GM12878 (cell line): Measurements from ENCODE around the gene UVRAG. TPM values are rescaled to one million over a fixed set of nuclear protein-coding genes. Genes with fewer than 3 reads are reported as not detected.

Experiments
- ATAC-seq: fragments of 200-7000 bp; cut with Tn5 transposase; 3 replicates; pipeline ENCODE4 v1.9.1; 2020; ENCODE audit warnings: mild to moderate bottlenecking, moderate library complexity
- BruUV-seq: library from RNA; stranded (reverse); fragments of 400-500 nt; replicated peaks from 2 replicates; lab custom pipeline; 2021; lab: Mats Ljungman, UMichigan
- CTCF ChIA-PET: fragments of 300-600 bp; sonication (Branson Sonifier 250); formaldehyde crosslinking; extraction: SDS; loops from one replicate; lab custom pipeline; 2021; ENCODE audit warnings: inconsistent platforms; lab: Yijun Ruan, JAX
- POLR2A ChIA-PET: fragments of 350-600 bp; formaldehyde crosslinking; extraction: SDS; loops from one replicate; lab custom pipeline; 2021; ENCODE audit warnings: inconsistent platforms; lab: Charles Lee
- RAD21 ChIA-PET: fragments of 300-600 bp; sonication (Branson Sonifier 250); formaldehyde crosslinking; loops from one replicate; lab custom pipeline; 2023; ENCODE audit warnings: antibody characterized with exemption; ENCODE audit not compliant: unreplicated experiment; lab: Charles Lee
- SMC1A ChIA-PET: fragments of 300-600 bp; sonication (Branson Sonifier 250); formaldehyde crosslinking; loops from one replicate; lab custom pipeline; 2023; ENCODE audit not compliant: unreplicated experiment, uncharacterized antibody; lab: Charles Lee
- DNase-seq: peaks from one replicate; pipeline ENCODE4 v3.0.0-alpha.2; 2011; ENCODE audit warnings: low read depth, low spot score
- FAIRE-seq: peaks from 3 replicates; lab custom pipeline; 2011; peaks lifted over from hg19 to GRCh38; lab: Jason Lieb, UNC
- H2AFZ ChIP-seq: 2 replicates; pipeline ENCODE4 v1.6.0; 2011; ENCODE audit warnings: low read depth, low read length, control low read depth; ENCODE audit not compliant: control insufficient read depth
- H3K27ac ChIP-seq: 2 replicates; pipeline ENCODE4 v1.5.1; 2011; ENCODE audit warnings: control low read depth; ENCODE audit not compliant: control insufficient read depth, insufficient read depth
- H3K27me3 ChIP-seq, 2 experiments: replicated peaks in 1 of 2; 2 replicates each; pipeline versions ENCODE4 v1.6.0 to v1.6.1; 2011; ENCODE audit warnings: low read length in 1 of 2; ENCODE audit not compliant: control insufficient read depth in 2 of 2, insufficient read depth in 2 of 2
- H3K36me3 ChIP-seq, 2 experiments: 2 replicates each; pipeline ENCODE4 v1.5.1; 2011; ENCODE audit warnings: low read length in 1 of 2; ENCODE audit not compliant: control insufficient read depth in 2 of 2, insufficient read depth in 2 of 2
- H3K4me1 ChIP-seq: 2 replicates; pipeline ENCODE4 v1.6.1; 2011; ENCODE audit warnings: mild to moderate bottlenecking, low read length, moderate library complexity, mixed read lengths; ENCODE audit not compliant: control insufficient read depth, insufficient read depth
- H3K4me2 ChIP-seq: 2 replicates; pipeline ENCODE4 v1.6.0; 2011; ENCODE audit warnings: control low read depth; ENCODE audit not compliant: control insufficient read depth, insufficient read depth
- H3K4me3 ChIP-seq: fragments of 200-600 bp; sonication (generic); 2 replicates; pipeline ENCODE4 v1.5.1; 2016
- H3K79me2 ChIP-seq: 2 replicates; pipeline ENCODE4 v1.6.0; 2011; ENCODE audit warnings: low read length; ENCODE audit not compliant: control insufficient read depth, insufficient read depth
- H3K9ac ChIP-seq: 2 replicates; pipeline ENCODE4 v1.8.0; 2011; ENCODE audit warnings: low read length, control low read depth, mixed read lengths; ENCODE audit not compliant: control insufficient read depth, insufficient read depth
- H3K9me3 ChIP-seq: replicated peaks from 3 replicates; pipeline ENCODE4 v1.5.1; 2011; ENCODE audit warnings: mild to moderate bottlenecking, low read length; ENCODE audit not compliant: control insufficient read depth, insufficient read depth
- H4K20me1 ChIP-seq: 2 replicates; pipeline ENCODE4 v1.6.0; 2011; ENCODE audit not compliant: control insufficient read depth, insufficient read depth
- BACH1 ChIP-seq: fragments of 450-650 bp; IDR thresholded peaks from 2 replicates; pipeline ENCODE4 v1.6.1; 2017; ENCODE audit warnings: mild to moderate bottlenecking, borderline replicate concordance
- BCL11A ChIP-seq: IDR thresholded peaks from 2 replicates; pipeline ENCODE4 v1.6.1; 2011; ENCODE audit warnings: low read depth, low read length
- EED ChIP-seq: sonication (generic); IDR thresholded peaks from 2 replicates; pipeline ENCODE4 v1.6.1; 2016; ENCODE audit warnings: antibody characterized with exemption, low read depth
- ELK1 ChIP-seq: IDR thresholded peaks from 2 replicates; pipeline ENCODE4 v1.6.1; 2012; ENCODE audit warnings: low read depth, low read length, improper control_type of control experiment
- ESRRA ChIP-seq: IDR thresholded peaks from 2 replicates; pipeline ENCODE4 v1.6.1; 2012; ENCODE audit warnings: mild to moderate bottlenecking, low read length, improper control_type of control experiment
- ETV6 ChIP-seq, 2 experiments: fragments of 450-650 bp in 1 of 2; IDR thresholded peaks in 1 of 2; conservative IDR thresholded peaks in 1 of 2; 2 replicates each; pipeline ENCODE4 v1.6.1; 2014; ENCODE audit warnings: antibody characterized with exemption in 1 of 2, borderline replicate concordance in 1 of 2, low read depth in 1 of 2, mild to moderate bottlenecking in 1 of 2, moderate library complexity in 1 of 2
- FOS ChIP-seq: IDR thresholded peaks from 3 replicates; pipeline ENCODE4 v1.6.1; 2011; ENCODE audit warnings: borderline replicate concordance; ENCODE audit not compliant: insufficient read length; ENCODE audit errors: extremely low read depth
- GATAD2B ChIP-seq: fragments of 450-650 bp; conservative IDR thresholded peaks from 2 replicates; pipeline ENCODE4 v1.6.1; 2017; ENCODE audit warnings: low read depth, mild to moderate bottlenecking, moderate library complexity
- HDAC6 ChIP-seq: fragments of 200-600 bp; sonication (generic); IDR thresholded peaks from one replicate; pipeline ENCODE4 v1.8.0; 2017; ENCODE audit warnings: antibody characterized with exemption; ENCODE audit not compliant: unreplicated experiment
- JUND ChIP-seq: IDR thresholded peaks from 2 replicates; pipeline ENCODE4 v1.6.1; 2012; ENCODE audit warnings: low read depth, mild to moderate bottlenecking, low read length, improper control_type of control experiment, moderate library complexity
- RAD21 ChIP-seq: IDR thresholded peaks from 2 replicates; pipeline ENCODE4 v1.6.1; 2011; ENCODE audit warnings: mild to moderate bottlenecking, low read depth, low read length, moderate library complexity; ENCODE audit not compliant: insufficient read depth
- SP1 ChIP-seq: IDR thresholded peaks from one replicate; pipeline ENCODE4 v1.6.1; 2011; ENCODE audit warnings: low read depth, low read length
- ZBTB40 ChIP-seq: fragments of 450-650 bp; IDR thresholded peaks from 2 replicates; pipeline ENCODE4 v1.6.1; 2016; ENCODE audit warnings: mild to moderate bottlenecking, moderate library complexity, borderline replicate concordance
- ZNF592 ChIP-seq: fragments of 450-650 bp; IDR thresholded peaks from 2 replicates; pipeline ENCODE4 v1.6.1; 2017; ENCODE audit warnings: mild to moderate bottlenecking, moderate library complexity
- in situ Hi-C: fragments of 300-500 bp; cut with MboI; formaldehyde crosslinking; loops from 9 replicates; pipeline ENCODE4 v1.14.3; 2018; ENCODE audit warnings: mixed read lengths
- intact Hi-C: fragments of 100-400 bp; cut with micrococcal nuclease; formaldehyde crosslinking; loops from one replicate; pipeline ENCODE4 v1.14.2; 2022; ENCODE audit not compliant: unreplicated experiment
- polyA plus RNA-seq, 11 experiments: library from polyadenylated mRNA; depleted of rRNA in 4 of 11; unstranded in 6 of 11; stranded (reverse) in 5 of 11; fragments of >200 nt; fragmentation: Nextera tagmentation in 4 of 11; fragmentation: Illumina TruSeq in 1 of 11; extraction: Ambion mirVana in 4 of 11; extraction: Trizol in 1 of 11; gene quantifications; 1 replicate in 1 of 11; 2 replicates in 10 of 11; pipeline versions ENCODE4 v1.2.1 to v1.2.3, GENCODE V29; 2011 to 2016; ENCODE audit warnings: inconsistent platforms in 2 of 11, missing spikeins in 2 of 11, low read depth in 1 of 11
- total RNA-seq, 4 experiments: library from RNA; depleted of rRNA in 3 of 4; stranded (reverse); fragments of >200 nt in 3 of 4; fragmentation: Illumina TruSeq in 1 of 4; extraction: Trizol in 1 of 4; gene quantifications; 2 replicates each; pipeline versions ENCODE4 v1.2.1 to v1.2.3, GENCODE V29; 2013 to 2021

The UVRAG gene
- total and polyA plus RNA-seq, 10 of the 15 experiments (the other 5 are each of a cell fraction or from before 2014, with no cell fraction given): 7.0 to 43.4 (median 37.0) TPM

- TF ChIP-seq ZBTB40: no peak
- TF ChIP-seq EED: no peak
- no peak for TF ChIP-seq ZNF592
Measured at GRCh38 chr11:76047231-76047630, 232.2 kb downstream of the UVRAG start (continued).

GRCh38 chr11:76047766-76048165, 232.8 kb downstream of the UVRAG start:
- in situ Hi-C loops: no loop called here
- ChIA-PET CTCF (interaction anchor here (0.6 to 1.3 kb wide), 2 partner anchors 31 to 150 kb away, joined by 3 read pairs; no protein-coding TSS in a partner anchor), RAD21 (no interaction called here), SMC1A (interaction anchor here (0.9 to 1.6 kb wide), 3 partner anchors 9 to 145 kb away, joined by 3 to 7 read pairs (median 4); no protein-coding TSS in a partner anchor), POLR2A (interaction anchor here (1.3 kb wide), 1 partner anchor 13 kb away, joined by 4 read pairs; no protein-coding TSS in a partner anchor)
- Histone ChIP-seq H4K20me1 (no peaks in the 10 kb centered on the region), H3K79me2 (no peaks in the 10 kb centered on the region), H3K36me3 (peaks cover 2 to 6% of the 10 kb centered on the region in 2 experiments; a peak in 3 of 4 replicates), H2AFZ (no peak overlapping the region), H3K4me1 (no peaks in the 10 kb centered on the region), H3K4me3 (no peak overlapping the region), H3K9me3 (peaks cover 11% of the 10 kb centered on the region), H3K27ac (no peak overlapping the region), H3K4me2 (no peak overlapping the region), H3K9ac (no peak overlapping the region), H3K27me3 (no peaks in the 10 kb centered on the region)
- ATAC-seq (no peak), FAIRE-seq (no peak), DNase-seq (no peak)
- intact Hi-C loops: no loop called here
- no TSS peak for BruUV-seq
- TF ChIP-seq HDAC6 (no peak), ETV6 (conservative IDR thresholded peaks at IDR 0.05 in 1 of 2, IDR thresholded peaks at IDR 0.05 in 1 of 2; ENCODE audit: borderline replicate concordance in 1 of 2, low read depth in 1 of 2) (no peak), GATAD2B (no peak), FOS (no peak), JUND (no peak), SP1 (no peak), BCL11A (no peak), RAD21 (no peak), BACH1 (no peak), ESRRA (no peak), ELK1 (no peak)
- TF ChIP-seq, all 136 proteins: peak for 0
